Testis (tissue), 2 donors: ENCODE results near the gene ORAI2.

Source experiments
- CTCF ChIP-seq, 3 experiments: fragments of 450-650 bp in 2 of 3; fragments of 200-600 bp in 1 of 3; sonication (generic) in 1 of 3; IDR thresholded peaks; one replicate each; pipeline ENCODE4 v1.5.1; 2016 to 2019; ENCODE audit warnings: antibody characterized with exemption in 3 of 3, mild to moderate bottlenecking in 2 of 3, moderate library complexity in 1 of 3
- POLR2A ChIP-seq: fragments of 450-650 bp; IDR thresholded peaks from one replicate; pipeline ENCODE4 v1.6.1; 2017; ENCODE audit warnings: antibody characterized with exemption, mild to moderate bottlenecking, moderate library complexity

GRCh38 chr7:102409340-102409739 lies 24.0 kb upstream of the ORAI2 start:
- TF ChIP-seq CTCF (IDR thresholded peaks at IDR 0.05) (no peak), POLR2A (no peak)
